SU-DHL-6 (cell line): ENCODE results near the gene CUL9.

Experiments
- H2AFZ ChIP-seq: fragments of 200-600 bp; sonication (generic); 2 replicates; pipeline ENCODE4 v1.6.1; 2014; ENCODE audit warnings: low read depth, mild to moderate bottlenecking, moderate library complexity, mixed read lengths, antibody characterized with exemption, low read length; ENCODE audit not compliant: severe bottlenecking
- H3F3A ChIP-seq: fragments of 200-600 bp; shearing (Covaris generic); 2 replicates; pipeline ENCODE4 v1.6.0; 2016; ENCODE audit warnings: antibody characterized with exemption, mild to moderate bottlenecking; ENCODE audit not compliant: insufficient read depth
- H3K27ac ChIP-seq: fragments of 200-600 bp; sonication (generic); 2 replicates; pipeline ENCODE4 v1.5.1; 2016; ENCODE audit warnings: low read depth, mild to moderate bottlenecking, low read length, moderate library complexity, mixed read lengths
- H3K27me3 ChIP-seq: fragments of 200-600 bp; sonication (generic), shearing (Covaris generic); 2 replicates; pipeline ENCODE4 v1.6.0; 2014; ENCODE audit warnings: mild to moderate bottlenecking, low read length
- H3K36me3 ChIP-seq: fragments of 200-600 bp; sonication (generic); 2 replicates; pipeline ENCODE4 v1.6.1; 2014; ENCODE audit warnings: mild to moderate bottlenecking, low read length, mixed read lengths
- H3K4me2 ChIP-seq: fragments of 300-600, 200-600 bp; shearing (Covaris generic), sonication (generic); 2 replicates; pipeline ENCODE4 v1.6.0; 2014; ENCODE audit warnings: low read length, low read depth, mild to moderate bottlenecking; ENCODE audit not compliant: poor library complexity, severe bottlenecking
- H3K4me3 ChIP-seq: fragments of 200-600 bp; sonication (generic); 2 replicates; pipeline ENCODE4 v1.5.1; 2014; ENCODE audit warnings: antibody characterized with exemption, low read length, mild to moderate bottlenecking, mixed read lengths; ENCODE audit not compliant: insufficient read depth, poor library complexity, severe bottlenecking
- H3K79me2 ChIP-seq: fragments of 200-600 bp; sonication (generic); 2 replicates; pipeline ENCODE4 v1.6.1; 2014; ENCODE audit warnings: mild to moderate bottlenecking, low read length, moderate library complexity; ENCODE audit not compliant: insufficient read depth
- H3K9ac ChIP-seq: fragments of 200-600 bp; sonication (generic); 2 replicates; pipeline ENCODE4 v1.7.0; 2014; ENCODE audit warnings: mild to moderate bottlenecking, low read length
- H3K9me2 ChIP-seq: fragments of 200-600 bp; sonication (generic); replicated peaks from 2 replicates; pipeline ENCODE4 v1.6.1; 2014; ENCODE audit warnings: low read length; ENCODE audit not compliant: insufficient read depth
- H3K9me3 ChIP-seq: fragments of 200-600 bp; sonication (generic); 2 replicates; pipeline ENCODE4 v1.6.1; 2014; ENCODE audit warnings: low read length, mixed read lengths; ENCODE audit not compliant: insufficient read depth
- H4K20me1 ChIP-seq: fragments of 200-600 bp; sonication (generic); 2 replicates; pipeline ENCODE4 v1.6.1; 2014; ENCODE audit warnings: low read depth, mild to moderate bottlenecking, antibody characterized with exemption, low read length, moderate library complexity, mixed read lengths
- CTCF ChIP-seq: fragments of 200-600 bp; sonication (generic); IDR thresholded peaks from one replicate; pipeline ENCODE4 v1.5.1; 2017; ENCODE audit warnings: antibody characterized with exemption, mild to moderate bottlenecking, low read length, moderate library complexity; ENCODE audit not compliant: insufficient read depth, poor library complexity, severe bottlenecking
- EZH2phosphoT487 ChIP-seq: fragments of 200-600 bp; sonication (generic), shearing (Covaris generic); conservative IDR thresholded peaks from 2 replicates; pipeline ENCODE4 v1.6.1; 2018; ENCODE audit warnings: mild to moderate bottlenecking, antibody characterized with exemption, low read length, moderate library complexity, mixed read lengths

Gene CUL9

GRCh38 chr6:43262000-43262779 lies 80.2 kb downstream of the CUL9 start:
- Histone ChIP-seq H3K4me2 (no peak overlapping the region), H3K9me3 (no peaks in the 10 kb centered on the region), H3K79me2 (no peaks in the 10 kb centered on the region), H3K4me3 (no peak overlapping the region), H3K27ac (no peak overlapping the region), H3K9me2 (no peaks in the 10 kb centered on the region), H3K27me3 (no peaks in the 10 kb centered on the region), H3K9ac (no peak overlapping the region), H2AFZ (no peak overlapping the region), H4K20me1 (no peaks in the 10 kb centered on the region), H3F3A (no peaks in the 10 kb centered on the region), H3K36me3 (no peaks in the 10 kb centered on the region)
- no peak for TF ChIP-seq CTCF
- TF ChIP-seq EZH2phosphoT487 = no peak

GRCh38 chr6:43262780-43263313 lies 80.9 kb downstream of the CUL9 start:
- no peak overlapping the region for H3K4me2 ChIP-seq
- no peak overlapping the region for H3K4me3 ChIP-seq
- no peaks in the 10 kb centered on the region for H3F3A ChIP-seq
- H3K9me2 ChIP-seq = no peaks in the 10 kb centered on the region
- H3K9me3 ChIP-seq = no peaks in the 10 kb centered on the region
- TF ChIP-seq EZH2phosphoT487 = no peak
- TF ChIP-seq CTCF = no peak
- no peaks in the 10 kb centered on the region for H3K27me3 ChIP-seq
- no peaks in the 10 kb centered on the region for H3K36me3 ChIP-seq
- no peak overlapping the region for H2AFZ ChIP-seq
- H4K20me1 ChIP-seq = no peaks in the 10 kb centered on the region
- no peak overlapping the region for H3K27ac ChIP-seq
- no peak overlapping the region for H3K9ac ChIP-seq
- no peaks in the 10 kb centered on the region for H3K79me2 ChIP-seq

- Histone ChIP-seq H4K20me1 (no peaks in the 10 kb centered on the region), H3K36me3 (no peaks in the 10 kb centered on the region), H3K4me2 (no peak overlapping the region), H3K9me2 (no peaks in the 10 kb centered on the region), H3K27me3 (no peaks in the 10 kb centered on the region), H3K4me3 (no peak overlapping the region), H3K9ac (no peak overlapping the region), H3K27ac (no peak overlapping the region), H3F3A (no peaks in the 10 kb centered on the region), H2AFZ (no peak overlapping the region), H3K79me2 (no peaks in the 10 kb centered on the region), H3K9me3 (no peaks in the 10 kb centered on the region)
- TF ChIP-seq CTCF (peak; percentile 98), EZH2phosphoT487 (no peak)
These were observed 81.5 kb downstream of the CUL9 start for GRCh38 chr6:43263314-43264178.
